H1 (cell line): Measurements from ENCODE around the gene PGM2L1. TPM values are rescaled to one million over a fixed set of nuclear protein-coding genes. Genes with fewer than 3 reads are reported as not detected.
A peak's percentile ranks its signal among the peaks of the same experiment; 100 is the strongest.

Source experiments
- ATF2 ChIP-seq: IDR thresholded peaks from 2 replicates; pipeline ENCODE4 v1.6.1; 2012; ENCODE audit warnings: low read length, inconsistent platforms
- CHD2 ChIP-seq: IDR thresholded peaks from 2 replicates; pipeline ENCODE4 v1.6.1; 2012; ENCODE audit warnings: low read length, improper control_type of control experiment
- CTBP2 ChIP-seq: IDR thresholded peaks from 2 replicates; pipeline ENCODE4 v1.7.0; 2011; ENCODE audit warnings: borderline replicate concordance, mild to moderate bottlenecking, moderate library complexity, mixed read lengths, low read length; ENCODE audit not compliant: insufficient read depth, insufficient read length
- E2F6 ChIP-seq: IDR thresholded peaks from 2 replicates; pipeline ENCODE4 v1.6.1; 2012; ENCODE audit warnings: inconsistent platforms
- EGR1 ChIP-seq: IDR thresholded peaks from 2 replicates; pipeline ENCODE4 v1.6.1; 2011; ENCODE audit warnings: low read depth, low read length, borderline replicate concordance
- HDAC2 ChIP-seq, 2 experiments: fragments of 300-600 bp in 1 of 2; sonication (generic) in 1 of 2; IDR thresholded peaks; 2 replicates each; pipeline ENCODE4 v1.6.1; 2011 to 2012; ENCODE audit warnings: low read depth in 2 of 2, low read length in 2 of 2, mild to moderate bottlenecking in 2 of 2, moderate library complexity in 2 of 2, borderline replicate concordance in 1 of 2, inconsistent platforms in 1 of 2
- HDAC6 ChIP-seq: IDR thresholded peaks from one replicate; pipeline ENCODE4 v1.7.1; 2012; ENCODE audit warnings: low read depth, mild to moderate bottlenecking, inconsistent platforms, low read length, moderate library complexity
- KDM5A ChIP-seq: fragments of 200-600 bp; IDR thresholded peaks from 2 replicates; pipeline ENCODE4 v1.7.1; 2012; ENCODE audit warnings: mild to moderate bottlenecking, low read length, inconsistent platforms, mixed read lengths
- MAX ChIP-seq: IDR thresholded peaks from 2 replicates; pipeline ENCODE4 v1.6.1; 2012; ENCODE audit warnings: inconsistent platforms
- NANOG ChIP-seq: IDR thresholded peaks from 2 replicates; pipeline ENCODE4 v1.6.1; 2011; ENCODE audit warnings: low read length, low read depth, mild to moderate bottlenecking, inconsistent platforms; ENCODE audit not compliant: insufficient read depth, poor library complexity, severe bottlenecking
- PHF8 ChIP-seq: fragments of 200-600 bp; sonication (generic); conservative IDR thresholded peaks from 2 replicates; pipeline ENCODE4 v1.7.1; 2012; ENCODE audit warnings: low read depth, mild to moderate bottlenecking, inconsistent platforms, low read length, moderate library complexity
- POLR2A ChIP-seq, 2 experiments: IDR thresholded peaks; 1 replicate in 1 of 2; 2 replicates in 1 of 2; pipeline ENCODE4 v1.6.1; 2011; ENCODE audit warnings: low read depth in 2 of 2, low read length in 2 of 2, mild to moderate bottlenecking in 2 of 2; ENCODE audit errors: control extremely low read depth in 1 of 2
- RBBP5 ChIP-seq: IDR thresholded peaks from 2 replicates; pipeline ENCODE4 v1.7.1; 2012; ENCODE audit warnings: low read depth, mild to moderate bottlenecking, inconsistent platforms, low read length, moderate library complexity, borderline replicate concordance
- SAP30 ChIP-seq: fragments of 300-600 bp; sonication (generic); IDR thresholded peaks from 2 replicates; pipeline ENCODE4 v1.7.1; 2012; ENCODE audit warnings: low read length, moderate library complexity, mild to moderate bottlenecking, inconsistent platforms; ENCODE audit not compliant: insufficient read depth, insufficient replicate concordance
- SIX5 ChIP-seq: IDR thresholded peaks from 2 replicates; pipeline ENCODE4 v1.6.1; 2011; ENCODE audit warnings: mild to moderate bottlenecking, low read depth, low read length
- TAF1 ChIP-seq: IDR thresholded peaks from 2 replicates; pipeline ENCODE4 v1.6.1; 2011; ENCODE audit warnings: mild to moderate bottlenecking, low read depth, low read length
- TBP ChIP-seq: IDR thresholded peaks from 2 replicates; pipeline ENCODE4 v1.6.1; 2011; ENCODE audit warnings: low read depth, low read length, improper control_type of control experiment
- TCF12 ChIP-seq: IDR thresholded peaks from 2 replicates; pipeline ENCODE4 v1.6.1; 2011; ENCODE audit warnings: low read depth, mild to moderate bottlenecking, low read length
- TEAD4 ChIP-seq: IDR thresholded peaks from 2 replicates; pipeline ENCODE4 v1.6.1; 2012; ENCODE audit warnings: low read depth, low read length, inconsistent platforms, mixed read lengths
- ZNF274 ChIP-seq: IDR thresholded peaks from 2 replicates; pipeline ENCODE4 v1.7.0; 2012; ENCODE audit warnings: low read length, borderline replicate concordance; ENCODE audit errors: extremely low read depth
- polyA plus RNA-seq, 7 experiments: library from polyadenylated mRNA; depleted of rRNA in 3 of 7; stranded (reverse) in 5 of 7; unstranded in 2 of 7; fragments of >200 nt in 5 of 7; fragments of 200-250 nt in 2 of 7; gene quantifications; 1 replicate in 5 of 7; 2 replicates in 1 of 7; 4 replicates in 1 of 7; pipeline versions ENCODE4 v1.2.1 to v1.2.3, GENCODE V29; 2011 to 2013; ENCODE audit warnings: missing spikeins in 2 of 7, mixed read lengths in 2 of 7
- total RNA-seq: library from RNA; stranded (reverse); fragmentation: NEBNext Ultra II Directional; extraction: Animal tissue kit (Norgen Biotek cat#: 25700); gene quantifications from 2 replicates; pipeline ENCODE4 v1.2.1, GENCODE V29; 2021

PGM2L1 gene
- total and polyA plus RNA-seq, 2 of the 8 experiments (the other 6 are each of a cell fraction or from before 2014, with no cell fraction given): 5.0 to 42.7 TPM

GRCh38 chr11:74398244-74399159, at the start of gene PGM2L1 (continued):
- TF ChIP-seq ZNF274: no peak
- TF ChIP-seq TEAD4: peak; percentile 30; the same call in 1 of the 2 replicates
- no peak for TF ChIP-seq EGR1
- TF ChIP-seq SAP30: peak; percentile 46
- no peak for TF ChIP-seq NANOG
- TF ChIP-seq HDAC6: no peak
- TF ChIP-seq CTBP2: no peak
- peak; percentile 37; the same call in 1 of the 2 replicates for TF ChIP-seq TBP
- peak; percentile 83 for TF ChIP-seq MAX
- TF ChIP-seq TCF12: no peak
- TF ChIP-seq HDAC2 (IDR thresholded peaks at IDR 0.05; ENCODE audit: borderline replicate concordance in 1 of 2, low read depth in 2 of 2, low read length in 2 of 2): peak in 1 of 2 experiments; percentile 18; a peak in 1 of 4 replicates
- peak; percentile 85 for TF ChIP-seq PHF8
- TF ChIP-seq KDM5A: no peak
- TF ChIP-seq E2F6: no peak
- TF ChIP-seq SIX5: peak; percentile 83
- no peak for TF ChIP-seq ATF2
- peak in 1 of 2 experiments; percentile 81; a peak in 2 of 3 replicates for TF ChIP-seq POLR2A (IDR thresholded peaks at IDR 0.05; ENCODE audit: control extremely low read depth in 1 of 2, low read depth in 2 of 2, low read length in 2 of 2)
- peak; percentile 72 for TF ChIP-seq TAF1
- TF ChIP-seq CHD2: peak; percentile 70
- 0 out of 2 replicates have a peak, but pooled peaks have one; percentile 43 for TF ChIP-seq RBBP5
